ENCODE measurements around the gene MIA. TPM values are rescaled to one million over a fixed set of nuclear protein-coding genes. Genes with fewer than 3 reads are reported as not detected.

MIA gene
- total and polyA plus RNA-seq, 10 donors, result 1.5 to 14.2 (median 5.7) TPM; not detected in 6

GRCh38 chr19:40785526-40785925, 10.2 kb downstream of the MIA start:
- H3K27ac ChIP-seq, result peak overlapping the region in 1 of 8 donors; percentile 8
- peaks cover 0 to 95% (median 30%) of the 10 kb centered on the region in 6 donors for H3K36me3 ChIP-seq
- DNase-seq, result no peak
- peaks cover 0 to 9% (median 0%) of the 10 kb centered on the region in 6 donors for H3K4me1 ChIP-seq
- H3K27me3 ChIP-seq (replicated peaks in 1 of 7), result no peaks in the 10 kb centered on the region
- 50 to 88% (median 64%) methylated on average over 1 of the region's 1 CpG for WGBS, 5 donors
- intact Hi-C loops (cut with DNase I; ENCODE audit: low total_unique reads), result no loop called here
- no peak overlapping the region for H3K4me3 ChIP-seq
- TF ChIP-seq CTCF (IDR thresholded peaks at IDR 0.05 in 8 of 11, conservative IDR thresholded peaks at IDR 0.05 in 3 of 11) (no peak), POLR2A (IDR thresholded peaks at IDR 0.05) (no peak), POLR2AphosphoS5 (IDR thresholded peaks at IDR 0.05) (no peak)
- no peaks in the 10 kb centered on the region for H3K9me3 ChIP-seq

- Histone ChIP-seq H3K4me3 (no peak overlapping the region), H3K36me3 (peaks cover 0 to 100% (median 30%) of the 10 kb centered on the region in 6 donors), H3K27ac (peak overlapping the region in 1 of 8 donors; percentile 17), H3K4me1 (peaks cover 0 to 4% (median 0%) of the 10 kb centered on the region in 6 donors), H3K27me3 (replicated peaks in 1 of 7) (no peaks in the 10 kb centered on the region), H3K9me3 (no peaks in the 10 kb centered on the region)
- TF ChIP-seq POLR2A (IDR thresholded peaks at IDR 0.05) (no peak), POLR2AphosphoS5 (IDR thresholded peaks at IDR 0.05) (peak in 1 of 3 donors; percentile 53)
- WGBS, 5 donors, result 91 to 94% (median 94%) methylated on average over 19 to 25 of the region's 25 CpGs
- intact Hi-C loops (cut with DNase I; ENCODE audit: low total_unique reads), result no loop called here
- no peak for DNase-seq
Measured at GRCh38 chr19:40786060-40787037, 11.0 kb downstream of the MIA start.

- peaks cover 0 to 94% (median 25%) of the 10 kb centered on the region in 6 donors for H3K36me3 ChIP-seq
- no peak for DNase-seq
- TF ChIP-seq POLR2AphosphoS5 (IDR thresholded peaks at IDR 0.05) (no peak), CTCF (IDR thresholded peaks at IDR 0.05 in 8 of 11, conservative IDR thresholded peaks at IDR 0.05 in 3 of 11) (no peak), POLR2A (IDR thresholded peaks at IDR 0.05) (no peak)
- WGBS, 5 donors, result 80 to 95% (median 93%) methylated on average over 7 of the region's 7 CpGs
- H3K9me3 ChIP-seq, result no peaks in the 10 kb centered on the region
- H3K4me3 ChIP-seq, result no peak overlapping the region
- no peaks in the 10 kb centered on the region for H3K27me3 ChIP-seq (replicated peaks in 1 of 7)
- H3K27ac ChIP-seq, result peak overlapping the region in 1 of 8 donors; percentile 5
- intact Hi-C loops (cut with DNase I; ENCODE audit: low total_unique reads), result loop anchor here (5.0 kb wide), 1 partner anchor 79 kb away; no protein-coding TSS in a partner anchor
- peaks cover 0 to 24% (median 10%) of the 10 kb centered on the region in 6 donors for H3K4me1 ChIP-seq
Measured at GRCh38 chr19:40791349-40791748, 16.0 kb downstream of the MIA start.

- no peak for DNase-seq
- Histone ChIP-seq H3K9me3 (no peaks in the 10 kb centered on the region), H3K27me3 (replicated peaks in 1 of 7) (no peaks in the 10 kb centered on the region), H3K27ac (peak overlapping the region in 4 of 8 donors; percentile 5 to 61 (median 26)), H3K36me3 (peaks cover 0 to 92% (median 19%) of the 10 kb centered on the region in 6 donors), H3K4me3 (no peak overlapping the region), H3K4me1 (peaks cover 0 to 31% (median 10%) of the 10 kb centered on the region in 6 donors)
- intact Hi-C loops (cut with DNase I; ENCODE audit: low total_unique reads), result loop anchor here (5.0 kb wide), 1 partner anchor 80 kb away; no protein-coding TSS in a partner anchor
- TF ChIP-seq CTCF (IDR thresholded peaks at IDR 0.05 in 8 of 11, conservative IDR thresholded peaks at IDR 0.05 in 3 of 11) (no peak), POLR2A (IDR thresholded peaks at IDR 0.05) (no peak), POLR2AphosphoS5 (IDR thresholded peaks at IDR 0.05) (no peak)
- 51 to 78% (median 61%) methylated on average over 3 of the region's 3 CpGs for WGBS, 5 donors
Measured at GRCh38 chr19:40791996-40792395, 16.7 kb downstream of the MIA start.
